Measurements from ENCODE around the gene SEMA6A.

SEMA6A gene

GRCh38 chr5:116428966-116429365 lies 145.7 kb downstream of the SEMA6A start:
- no peak for DNase-seq

GRCh38 chr5:116428413-116428812 lies 146.2 kb downstream of the SEMA6A start:
- no peak for DNase-seq

- DNase-seq, result no peak
These were observed 149.7 kb downstream of the SEMA6A start for GRCh38 chr5:116424951-116425350.

- DNase-seq, result no peak
These were observed 150.4 kb downstream of the SEMA6A start for GRCh38 chr5:116424258-116424615.

- no peak for DNase-seq
These were observed 150.9 kb downstream of the SEMA6A start for GRCh38 chr5:116423587-116424257.

GRCh38 chr5:116423141-116423540 lies 151.5 kb downstream of the SEMA6A start:
- no peak for DNase-seq

GRCh38 chr5:116421080-116421629 lies 153.5 kb downstream of the SEMA6A start:
- no peak for DNase-seq

GRCh38 chr5:116420540-116420939 lies 154.1 kb downstream of the SEMA6A start:
- no peak for DNase-seq

GRCh38 chr5:116419258-116419657 lies 155.4 kb downstream of the SEMA6A start:
- DNase-seq, result no peak

GRCh38 chr5:116418774-116419173 lies 155.8 kb downstream of the SEMA6A start:
- no peak for DNase-seq

- no peak for DNase-seq
These were observed 156.6 kb downstream of the SEMA6A start for GRCh38 chr5:116418016-116418415.

- no peak for DNase-seq
These were observed 158.6 kb downstream of the SEMA6A start for GRCh38 chr5:116415989-116416388.

- no peak for DNase-seq
These were observed 159.4 kb downstream of the SEMA6A start for GRCh38 chr5:116415182-116415581.

GRCh38 chr5:116411101-116411571 lies 163.5 kb downstream of the SEMA6A start:
- no peak for DNase-seq

- no peak for DNase-seq
These were observed 164.2 kb downstream of the SEMA6A start for GRCh38 chr5:116410336-116410890.

- DNase-seq, result no peak
These were observed 164.9 kb downstream of the SEMA6A start for GRCh38 chr5:116409591-116410296.

GRCh38 chr5:116406306-116407041 lies 168.1 kb downstream of the SEMA6A start:
- DNase-seq, result peak; percentile 15

- no peak for DNase-seq
These were observed 169.8 kb downstream of the SEMA6A start for GRCh38 chr5:116404792-116405191.

- DNase-seq, result no peak
These were observed 170.6 kb downstream of the SEMA6A start for GRCh38 chr5:116404016-116404415.

GRCh38 chr5:116402235-116402634 lies 172.4 kb downstream of the SEMA6A start:
- DNase-seq, result no peak

GRCh38 chr5:116401576-116401975 lies 173.0 kb downstream of the SEMA6A start:
- no peak for DNase-seq

- no peak for DNase-seq
These were observed 178.0 kb downstream of the SEMA6A start for GRCh38 chr5:116396476-116397099.
